Ecto neural progenitor cell (in vitro differentiated cells): Measurements from ENCODE around the gene C11orf21.

Source experiments
- DNase-seq: peaks from one replicate; pipeline ENCODE4 v3.0.0-alpha.2; 2018; ENCODE audit warnings: low spot score

The C11orf21 gene

GRCh38 chr11:2308713-2309112, 7.0 kb upstream of the C11orf21 start:
- DNase-seq, result no peak

DNA sequence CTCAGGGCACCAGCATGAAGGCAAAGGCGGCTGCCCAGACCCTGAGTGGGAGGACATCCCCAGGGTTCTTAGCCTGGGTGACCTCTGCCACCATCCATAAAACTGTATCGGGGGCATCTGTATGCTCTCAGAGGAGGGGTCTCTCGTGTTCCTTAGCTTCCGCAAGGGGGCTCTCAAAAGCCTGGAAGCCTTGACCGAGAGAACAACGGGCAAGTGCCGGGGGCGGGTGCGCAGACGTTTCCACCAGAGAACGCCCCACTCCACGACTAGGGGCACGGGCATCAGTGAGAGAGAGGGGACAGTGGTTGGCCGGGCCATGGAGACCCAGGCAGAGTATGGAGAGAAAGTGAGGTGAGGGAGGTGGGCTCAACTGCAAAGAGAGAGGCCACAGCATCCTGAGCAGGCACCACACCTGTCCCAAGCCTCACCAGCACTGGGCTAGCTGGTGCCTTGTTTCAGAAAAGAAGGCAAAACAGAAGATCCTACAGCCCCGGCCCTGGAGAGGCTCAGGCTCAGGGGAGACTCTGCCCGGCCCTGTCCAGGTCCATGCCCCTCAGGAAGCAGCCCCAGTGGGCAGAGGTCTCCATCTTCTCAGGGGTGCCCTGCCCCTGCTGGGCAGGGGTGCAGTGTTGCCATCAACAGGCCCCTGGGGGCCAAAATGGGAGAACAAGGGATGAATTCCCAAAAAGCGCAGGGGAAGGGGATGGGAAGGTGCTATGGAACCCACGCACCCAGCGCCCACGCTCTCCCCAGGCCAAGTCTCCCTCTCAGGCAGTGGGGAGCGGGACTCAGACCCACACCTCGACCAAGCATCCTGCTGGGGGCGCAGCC, 6.0 kb upstream of the C11orf21 start:
- DNase-seq, result no peak

DNA sequence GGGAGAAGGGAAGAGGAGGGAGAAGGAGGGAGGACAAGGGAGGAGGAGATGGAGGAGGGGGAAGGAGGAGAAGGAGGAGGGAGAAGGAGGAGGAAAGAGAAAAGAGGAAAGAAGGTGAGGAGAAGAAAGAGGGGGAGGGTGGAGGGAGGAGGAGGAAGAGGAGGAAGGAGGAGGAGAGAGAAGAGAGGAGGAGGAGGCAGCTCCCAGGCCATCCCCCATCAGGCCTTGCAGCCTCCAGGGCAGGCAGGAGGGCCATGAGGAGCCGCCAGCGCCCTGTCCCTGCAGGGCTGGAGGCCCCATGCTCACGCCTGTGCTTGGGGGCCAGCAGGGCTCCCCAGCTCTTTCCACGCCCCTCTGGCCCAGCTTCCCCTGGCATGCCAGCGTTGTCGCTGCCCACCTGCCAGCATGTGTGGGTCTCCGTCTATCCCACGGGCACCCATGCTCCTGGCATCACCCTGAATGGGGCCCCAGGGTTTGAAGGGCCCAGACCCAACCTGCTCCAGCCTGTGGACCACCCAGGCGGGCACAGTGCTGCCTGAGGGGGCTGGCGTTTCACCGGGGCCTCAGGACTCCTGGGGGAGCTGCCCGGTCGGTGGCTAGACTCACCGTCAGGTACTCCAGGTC, 5.3 kb upstream of the C11orf21 start:
- DNase-seq, result no peak

DNA sequence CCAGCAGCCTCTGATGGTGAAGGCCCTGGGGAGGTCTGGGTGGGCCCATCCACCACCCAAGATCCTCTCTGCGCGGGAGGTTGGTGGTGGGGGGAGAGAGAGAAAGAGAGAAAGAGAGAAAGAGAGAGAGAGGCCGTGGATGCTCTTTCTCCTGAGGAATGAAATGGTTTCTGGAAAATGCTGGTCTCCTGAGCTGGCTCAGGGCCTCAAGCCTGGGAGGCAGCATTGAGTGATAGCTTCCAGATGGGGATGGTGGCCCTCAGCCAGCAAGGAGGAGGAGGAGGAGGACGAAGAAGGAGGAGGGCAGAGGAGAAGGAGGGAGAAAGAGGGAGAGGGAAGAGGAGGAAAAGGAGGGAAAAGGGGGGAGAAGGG, 4.7 kb upstream of the C11orf21 start:
- DNase-seq, result no peak

DNA sequence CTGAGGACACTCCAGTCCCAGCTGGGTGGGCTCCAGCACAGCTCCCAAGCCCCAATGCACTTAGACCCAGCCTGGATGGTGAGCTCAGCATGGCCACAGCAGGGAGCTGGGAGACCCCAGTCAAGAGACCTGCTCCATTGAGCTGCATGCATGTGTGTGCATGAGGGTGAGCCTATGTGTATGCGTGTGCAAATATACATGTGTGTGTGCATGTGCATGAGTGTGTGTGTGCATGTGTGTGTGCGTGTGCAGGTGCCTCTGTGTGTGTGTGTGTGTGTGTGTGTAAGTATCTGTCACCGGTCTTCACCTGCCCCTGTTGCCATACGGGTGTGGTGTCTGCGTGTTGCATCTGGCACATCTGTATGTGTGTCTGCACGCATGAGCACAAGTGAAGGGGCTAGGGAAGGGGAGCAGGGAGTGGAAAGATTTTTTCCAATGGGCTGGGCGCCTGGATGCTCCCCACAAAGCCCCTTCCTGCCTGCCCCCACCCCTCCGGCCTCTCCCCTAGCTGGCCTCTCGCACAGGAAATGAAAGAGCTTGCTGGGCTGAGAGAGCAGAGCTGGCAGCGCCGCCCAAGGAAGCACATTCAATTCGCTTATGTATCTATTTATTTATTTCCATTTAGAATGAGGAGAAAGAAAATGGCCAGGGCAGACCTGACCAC, 4.2 kb upstream of the C11orf21 start:
- DNase-seq, result no peak

- peak; percentile 90 for DNase-seq
These were observed 3.5 kb upstream of the C11orf21 start for GRCh38 chr11:2305140-2305778.

DNA sequence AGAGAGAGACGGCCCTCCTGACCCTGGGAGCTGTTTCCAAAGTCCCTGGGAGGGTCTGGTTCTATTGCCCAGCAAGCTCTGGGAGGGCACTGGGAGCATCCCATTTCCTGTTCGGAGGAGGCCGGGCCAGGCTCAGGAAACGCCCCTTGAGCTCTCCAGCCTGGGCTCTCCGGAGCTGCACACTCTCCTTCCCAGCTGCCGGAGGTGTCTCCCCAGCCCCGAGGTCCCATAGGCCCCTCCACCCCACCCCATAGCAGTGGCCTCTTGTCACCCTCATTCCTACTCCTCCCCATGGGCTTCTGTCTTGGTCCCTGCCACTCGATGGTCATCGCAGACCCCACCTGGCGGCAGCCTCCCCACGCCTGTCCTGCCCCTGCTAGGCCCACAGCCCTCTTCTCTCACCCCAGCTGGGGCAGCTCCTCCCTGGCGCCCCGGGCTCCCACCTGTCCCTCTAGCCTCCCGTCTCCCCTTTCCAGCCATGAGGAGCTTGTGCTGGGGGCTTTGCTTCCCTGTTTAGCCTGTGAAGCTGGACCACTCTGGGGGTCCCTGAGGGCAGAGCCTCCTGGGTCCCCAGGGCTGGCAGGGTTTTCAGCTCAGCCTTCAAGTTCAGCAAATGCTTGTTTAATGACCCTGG, 2.9 kb upstream of the C11orf21 start:
- peak; percentile 54 for DNase-seq

DNA sequence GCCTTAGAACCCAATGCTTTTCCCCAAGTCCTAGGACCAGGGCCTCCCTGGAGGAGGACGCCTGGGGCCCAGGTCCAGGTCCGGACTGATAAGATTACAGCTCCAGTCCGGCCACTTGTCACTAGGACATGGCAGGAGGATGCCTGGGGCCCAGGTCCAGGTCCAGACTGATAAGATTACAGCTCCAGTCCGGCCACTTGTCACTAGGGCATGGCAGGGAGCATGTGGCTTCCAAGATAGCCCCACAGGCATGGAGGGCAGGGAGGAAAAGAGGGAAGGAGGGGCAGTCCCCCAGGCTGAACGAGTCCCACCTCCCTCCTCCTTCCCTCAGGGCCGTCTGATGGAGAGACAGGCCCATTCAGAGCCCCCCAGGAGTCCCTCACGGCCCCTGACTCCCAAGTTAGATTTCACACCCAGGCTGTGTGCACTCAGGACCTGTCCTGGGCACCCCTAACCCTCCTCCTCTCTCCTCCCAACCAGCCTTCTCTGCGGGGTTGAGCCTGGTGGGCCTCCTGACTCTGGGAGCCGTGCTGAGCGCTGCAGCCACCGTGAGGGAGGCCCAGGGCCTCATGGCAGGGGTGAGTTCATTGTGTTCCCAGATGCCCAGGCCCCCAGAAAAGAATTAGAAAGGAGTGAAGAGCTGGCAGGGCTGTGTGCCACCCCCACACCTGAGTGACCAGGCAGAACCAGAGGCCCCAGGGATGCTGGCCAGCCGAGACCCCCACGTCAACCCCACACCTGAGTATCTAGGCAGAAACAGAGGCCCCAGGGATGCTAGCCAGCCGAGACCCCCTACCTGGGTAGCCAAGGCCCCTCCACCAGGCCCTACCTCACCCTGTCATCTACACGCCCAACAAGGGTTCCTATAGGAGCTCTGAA, 2.1 kb upstream of the C11orf21 start:
- DNase-seq, result peak; percentile 49

- peak; percentile 43 for DNase-seq
These were observed 1.3 kb upstream of the C11orf21 start for GRCh38 chr11:2302896-2303626.

DNA sequence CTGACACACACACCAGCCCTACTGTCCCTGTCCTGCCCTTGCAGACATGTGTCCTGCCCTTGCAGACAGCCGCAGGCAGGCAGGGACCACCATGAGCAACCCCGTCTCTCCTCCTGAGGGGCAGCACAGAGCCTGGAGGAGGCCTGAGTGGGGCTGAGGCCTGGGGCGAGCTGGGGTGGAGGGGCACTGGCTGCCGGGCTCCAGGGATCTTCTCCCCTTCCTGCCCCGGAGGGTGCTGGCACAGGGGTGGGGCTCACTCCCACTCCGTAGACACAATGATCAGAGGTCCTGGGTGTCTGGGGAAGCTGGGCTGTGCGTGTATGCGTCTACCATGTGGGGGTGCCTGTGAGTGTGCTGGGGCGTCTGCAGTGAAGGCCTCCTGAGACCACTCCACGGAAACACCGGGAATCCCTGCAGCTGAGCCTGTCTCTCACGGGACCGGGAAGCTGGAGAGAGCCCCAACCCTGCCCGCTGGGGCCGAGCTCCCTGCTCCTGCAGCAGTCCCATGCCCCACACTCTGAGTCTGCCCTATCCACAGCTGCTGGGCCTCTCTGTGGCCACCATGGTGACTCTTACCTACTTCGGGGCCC, 683 bp upstream of the C11orf21 start:
- DNase-seq, result peak; percentile 50

GRCh38 chr11:2300936-2301630, 635 bp downstream of the C11orf21 start:
- DNase-seq, result peak; percentile 47

- DNase-seq, result peak; percentile 49
These were observed 1.3 kb downstream of the C11orf21 start for GRCh38 chr11:2300290-2300935.

DNA sequence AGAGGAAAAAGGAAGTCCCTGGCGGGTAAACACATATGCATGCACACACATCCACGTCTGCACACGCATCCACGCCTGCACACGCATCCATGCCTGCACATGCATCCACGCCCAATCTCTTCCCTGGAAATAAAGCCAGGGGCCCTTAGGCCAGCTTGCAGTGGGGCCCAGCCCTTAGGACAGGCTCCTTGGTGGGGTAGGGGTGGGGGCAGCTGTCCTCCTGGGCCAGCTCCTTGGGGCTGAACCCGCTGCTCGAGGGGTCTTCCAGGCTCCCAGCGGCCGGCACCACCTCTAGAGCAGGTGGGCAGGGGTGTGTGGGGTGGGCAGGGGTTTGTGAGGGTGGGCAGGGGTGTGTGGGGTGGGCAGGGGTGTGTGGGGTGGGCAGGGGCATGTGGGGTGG, 1.9 kb downstream of the C11orf21 start:
- DNase-seq, result no peak

DNA sequence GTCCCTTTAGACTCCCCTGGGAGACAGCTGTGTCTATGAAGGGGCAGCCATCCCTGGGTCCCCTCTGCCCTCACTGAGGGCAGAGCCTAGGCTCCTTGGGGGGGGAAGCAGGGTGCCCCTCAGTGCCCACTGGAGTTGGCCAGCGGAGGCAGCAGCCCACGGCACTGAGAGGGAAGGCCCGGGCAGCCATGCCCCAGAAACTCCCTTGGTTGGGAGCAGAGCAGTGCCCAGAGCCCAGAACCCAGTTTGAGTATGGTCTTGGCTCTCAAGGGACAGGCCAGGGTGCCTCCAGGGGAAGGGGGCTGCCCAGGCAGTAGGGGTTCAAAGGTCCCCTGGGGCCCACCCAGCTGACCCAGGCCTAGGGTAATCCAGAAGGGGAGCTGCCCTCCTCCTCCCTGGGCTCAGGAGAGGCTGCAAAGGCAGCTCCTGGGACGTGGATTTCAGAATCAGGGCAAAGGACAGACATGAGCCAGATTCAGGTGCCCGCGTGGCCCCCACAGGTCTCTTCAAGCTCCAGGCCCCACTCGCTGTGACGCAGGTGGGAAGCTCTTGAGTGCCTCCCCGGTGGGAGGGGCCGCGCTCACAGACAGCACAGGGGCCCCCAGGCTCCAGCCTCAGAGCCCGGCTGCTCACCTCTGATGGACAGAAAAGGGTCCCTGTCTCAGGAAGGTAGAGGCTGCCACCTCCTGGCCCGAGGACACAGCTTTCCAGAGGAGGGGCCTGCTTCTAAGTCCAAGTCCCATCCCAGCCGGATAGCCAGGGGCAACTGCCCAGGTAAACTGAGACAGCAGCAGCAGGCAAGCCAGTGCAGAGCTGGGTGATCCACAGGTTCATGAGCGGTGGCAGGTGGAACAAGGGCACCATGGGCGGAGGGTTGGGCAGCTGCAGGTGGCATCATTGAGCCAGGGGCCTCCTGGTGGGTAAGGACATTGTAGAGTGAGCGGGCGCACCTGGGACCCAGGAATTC, 2.6 kb downstream of the C11orf21 start:
- peak; percentile 80 for DNase-seq

- DNase-seq, result no peak
These were observed 3.5 kb downstream of the C11orf21 start for GRCh38 chr11:2298131-2298794.

- no peak for DNase-seq
These were observed 4.1 kb downstream of the C11orf21 start for GRCh38 chr11:2297623-2298030.
